Measurements from ENCODE around the gene CDK5RAP1.

The CDK5RAP1 gene

DNA sequence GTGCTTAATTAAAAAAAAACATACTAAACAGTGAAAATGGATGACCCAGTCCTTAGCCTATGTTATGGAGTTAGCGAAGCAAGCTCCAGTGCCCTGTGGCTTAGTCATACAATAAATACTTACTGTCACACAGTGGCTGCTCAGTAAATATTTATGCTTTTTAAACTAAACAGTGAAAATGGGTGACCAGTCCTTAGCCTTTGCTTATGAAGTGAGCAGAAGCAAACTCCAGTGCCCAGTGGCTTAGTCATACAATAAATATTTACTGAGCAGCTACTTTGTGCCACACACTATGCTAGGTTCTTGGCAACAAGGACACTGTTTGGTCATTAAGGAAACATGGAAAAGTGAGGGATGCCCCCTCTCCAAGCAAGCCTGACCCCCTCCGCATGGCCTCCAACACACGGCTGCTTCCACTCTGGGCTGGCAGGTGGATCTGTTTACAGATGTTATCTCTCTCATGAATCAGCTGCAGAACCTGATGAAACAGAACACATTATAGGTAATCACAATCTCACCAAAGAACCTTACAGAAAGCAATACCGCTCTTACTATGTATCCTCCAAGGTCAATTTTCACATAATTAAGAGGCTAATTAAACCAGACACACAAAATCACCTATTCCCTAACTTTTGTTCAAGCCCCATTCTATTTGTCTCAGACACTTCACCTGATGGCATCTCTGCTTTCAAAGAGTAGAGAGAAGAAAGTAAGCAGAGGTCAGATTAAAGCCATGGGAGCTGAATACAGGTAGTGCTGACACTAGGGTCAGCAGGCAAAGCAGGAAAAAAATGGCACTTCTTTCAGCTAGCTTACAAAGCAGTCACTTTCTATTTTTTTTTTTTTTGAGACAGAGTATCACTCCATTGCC, 27.3 kb downstream of the CDK5RAP1 start:
- peak; percentile 30 for DNase-seq

DNA sequence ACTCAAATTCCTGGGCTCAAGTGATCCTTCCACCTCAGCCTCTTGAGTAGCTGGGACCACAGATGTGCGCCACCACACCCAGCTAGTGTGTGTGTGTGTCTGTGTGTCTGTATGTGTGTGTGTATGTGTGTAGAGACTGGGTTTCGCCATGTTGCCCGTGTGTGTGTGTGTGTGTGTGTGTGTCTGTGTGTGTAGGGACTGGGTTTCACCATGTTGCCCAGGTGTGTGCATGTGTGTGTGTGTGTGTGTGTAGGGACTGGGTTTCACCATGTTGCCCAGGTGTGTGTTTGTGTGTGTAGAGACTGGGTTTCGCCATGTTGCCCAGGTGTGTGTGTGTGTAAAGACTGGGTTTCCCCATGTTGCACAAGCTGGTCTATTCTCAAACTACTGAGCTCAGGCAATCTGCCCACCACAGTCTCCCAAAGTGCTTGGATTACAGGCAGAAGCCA, 28.3 kb downstream of the CDK5RAP1 start:
- no peak for DNase-seq

DNA sequence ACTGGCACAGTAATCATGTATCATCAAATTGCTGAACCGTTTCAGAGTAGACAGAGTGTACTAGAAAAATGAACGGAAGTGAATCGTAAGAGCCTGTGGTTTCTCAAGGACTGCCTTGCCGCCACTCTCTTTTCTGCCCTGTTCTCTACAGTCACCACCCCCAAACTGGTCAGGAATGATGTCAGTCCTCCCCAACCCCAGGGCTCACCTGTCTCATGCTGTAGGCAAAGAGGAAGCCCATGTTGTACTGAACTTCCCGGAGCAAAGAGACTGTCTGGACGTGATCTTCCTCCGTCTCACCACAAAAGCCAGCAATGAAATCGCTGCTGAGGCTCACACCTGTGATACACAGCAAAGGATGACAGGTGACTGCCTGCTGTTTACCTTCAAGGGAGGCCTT, 31.0 kb downstream of the CDK5RAP1 start:
- DNase-seq = no peak

DNA sequence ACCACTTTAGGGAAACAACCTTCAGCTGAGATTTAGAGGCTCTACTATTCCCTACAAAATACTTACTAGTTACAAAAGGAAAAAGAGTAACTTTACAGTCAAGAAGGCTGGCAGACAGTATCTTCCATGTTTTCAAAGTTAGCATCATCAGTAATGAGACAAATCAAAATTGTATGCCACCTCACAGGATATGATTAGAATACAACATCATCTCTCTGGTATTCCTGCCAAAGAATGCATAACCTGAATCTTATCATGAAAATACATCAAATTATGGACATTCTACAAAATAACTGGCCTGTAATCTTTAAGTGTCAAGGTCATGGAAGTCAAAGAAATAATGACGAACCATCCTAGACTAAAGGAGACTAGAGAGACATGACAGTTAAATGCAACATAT, 38.4 kb downstream of the CDK5RAP1 start:
- no peak for DNase-seq

DNA sequence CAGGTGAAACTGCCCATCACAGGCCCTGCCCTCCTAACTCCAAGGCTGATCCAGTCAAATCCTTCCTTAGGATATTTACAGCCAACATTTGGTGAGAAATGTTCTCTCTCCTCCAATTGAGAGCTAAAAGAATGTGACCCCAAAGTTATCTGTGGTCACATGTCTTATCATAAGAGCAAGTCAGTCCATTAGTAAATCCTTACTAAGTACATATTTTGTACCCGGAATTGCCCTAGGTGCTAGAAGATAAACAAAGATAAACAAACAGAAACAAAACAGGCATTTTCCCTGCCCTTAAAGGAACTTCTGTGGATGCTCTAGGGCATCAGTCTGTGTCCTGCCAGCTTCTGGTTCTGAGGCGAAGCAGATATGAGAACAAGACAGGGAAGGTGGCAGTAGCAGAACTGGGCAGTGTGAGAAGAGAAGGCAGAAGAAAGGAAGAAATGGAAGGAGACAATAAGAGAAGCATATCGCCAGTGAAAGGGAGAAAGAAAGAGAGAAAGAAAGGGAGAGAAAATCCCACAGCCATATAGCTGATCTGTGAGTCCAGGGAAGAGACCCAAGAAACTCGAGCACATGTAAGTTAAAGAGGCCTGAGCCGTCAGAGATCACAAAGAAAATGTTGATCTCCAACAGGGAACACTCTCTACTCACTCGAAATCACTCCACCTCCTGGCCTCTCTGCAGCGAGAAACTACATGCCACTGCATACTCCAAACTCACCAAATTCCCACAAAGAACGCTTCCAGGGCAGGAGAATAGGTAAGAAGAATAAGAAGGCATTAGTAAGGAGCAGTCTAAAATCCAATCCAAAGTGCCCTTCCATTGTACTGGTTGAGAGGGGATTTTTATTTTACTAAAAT, 41.7 kb downstream of the CDK5RAP1 start:
- no peak for DNase-seq

DNA sequence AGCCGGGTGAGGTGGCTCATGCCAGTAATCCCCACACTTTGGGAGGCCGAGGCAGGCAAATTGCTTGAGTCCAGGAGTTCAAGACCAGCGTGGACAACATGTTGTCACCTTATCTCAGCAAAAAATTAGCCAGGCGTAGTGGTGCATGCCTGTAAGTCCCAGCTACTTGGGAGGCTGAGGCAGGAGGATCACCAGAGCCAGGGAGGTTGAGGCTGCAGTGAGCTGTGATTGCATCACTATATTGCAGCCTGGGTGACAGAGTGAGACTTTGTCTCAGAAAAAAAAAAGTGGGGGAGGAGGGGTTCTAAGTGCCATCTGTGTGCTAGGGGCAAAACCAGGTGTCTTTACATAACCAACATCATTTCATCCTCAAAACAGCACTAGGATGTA, 48.3 kb downstream of the CDK5RAP1 start:
- no peak for DNase-seq

DNA sequence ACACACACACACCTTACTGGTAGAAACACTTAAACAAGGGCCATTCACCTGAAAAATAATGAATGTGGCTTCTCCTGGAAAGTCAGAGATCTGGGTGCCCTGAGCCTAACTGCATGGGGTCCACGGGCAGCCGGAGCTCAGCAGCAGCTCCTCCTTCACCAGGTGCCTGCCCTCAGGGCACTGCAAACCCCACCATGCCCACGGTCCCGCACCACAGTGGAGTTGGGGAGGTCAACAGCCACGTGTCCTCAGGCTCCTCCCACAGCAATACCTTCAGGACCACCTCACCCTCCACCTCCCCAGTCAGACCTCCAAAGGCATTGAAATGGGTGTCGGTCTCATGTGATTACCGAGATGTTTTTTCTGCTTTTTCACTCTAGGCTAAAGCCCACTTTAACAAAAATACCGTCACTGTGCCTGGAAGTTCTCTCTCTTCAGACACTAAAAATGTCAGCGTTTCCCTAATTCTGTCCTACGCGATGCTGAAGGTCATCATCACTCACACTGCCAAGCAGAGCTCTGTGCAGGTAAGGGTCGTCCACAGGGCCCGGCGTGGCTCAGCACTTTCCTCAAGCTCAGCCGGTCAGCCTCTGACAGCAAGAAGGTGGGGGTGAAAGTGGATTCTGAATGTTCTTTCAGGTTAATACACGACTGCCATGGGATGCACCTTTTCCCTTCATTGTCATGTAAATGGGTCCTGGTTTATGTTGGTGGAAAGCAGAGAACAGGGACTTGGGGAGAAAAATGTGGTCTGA, 48.9 kb downstream of the CDK5RAP1 start:
- no peak for DNase-seq

DNA sequence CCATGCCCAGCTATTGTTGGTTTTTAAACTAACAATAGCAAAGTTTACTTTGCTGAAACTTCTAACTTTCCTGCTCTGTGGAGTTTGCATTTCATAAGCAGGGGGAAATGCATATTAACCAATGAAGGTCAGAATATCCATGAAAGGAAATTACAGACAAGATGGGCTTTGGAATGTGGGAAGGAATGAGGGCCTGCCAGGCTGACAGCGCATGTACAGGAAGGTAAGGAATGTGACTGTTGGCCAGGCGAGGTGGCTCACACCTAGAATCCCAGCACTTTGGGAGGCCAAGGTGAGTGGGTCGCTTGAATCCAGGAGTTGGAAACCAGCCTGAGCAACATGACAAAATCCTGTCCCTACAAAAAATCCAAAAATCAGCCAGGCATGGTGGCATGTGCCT, 49.6 kb downstream of the CDK5RAP1 start:
- DNase-seq = peak; percentile 25

DNA sequence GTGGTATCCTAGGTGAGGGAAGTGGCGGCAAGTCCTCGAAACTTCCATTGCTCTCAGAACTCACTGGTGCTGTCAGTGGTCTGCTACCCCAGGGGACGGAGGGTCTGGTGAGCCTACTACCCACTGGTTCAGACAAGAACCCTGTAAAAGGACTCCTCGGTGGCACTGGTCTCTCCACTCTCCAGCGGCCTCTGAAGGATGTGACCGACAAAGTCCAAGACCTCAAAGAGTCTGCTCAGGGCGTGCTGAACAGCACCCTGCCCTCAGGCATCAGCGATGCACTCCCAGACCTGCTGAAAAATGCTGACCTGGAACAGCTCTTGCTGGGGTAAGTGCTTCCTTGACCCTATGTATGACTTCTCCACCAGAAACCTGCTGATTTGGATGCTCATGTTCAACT, 51.8 kb downstream of the CDK5RAP1 start:
- no peak for DNase-seq

DNA sequence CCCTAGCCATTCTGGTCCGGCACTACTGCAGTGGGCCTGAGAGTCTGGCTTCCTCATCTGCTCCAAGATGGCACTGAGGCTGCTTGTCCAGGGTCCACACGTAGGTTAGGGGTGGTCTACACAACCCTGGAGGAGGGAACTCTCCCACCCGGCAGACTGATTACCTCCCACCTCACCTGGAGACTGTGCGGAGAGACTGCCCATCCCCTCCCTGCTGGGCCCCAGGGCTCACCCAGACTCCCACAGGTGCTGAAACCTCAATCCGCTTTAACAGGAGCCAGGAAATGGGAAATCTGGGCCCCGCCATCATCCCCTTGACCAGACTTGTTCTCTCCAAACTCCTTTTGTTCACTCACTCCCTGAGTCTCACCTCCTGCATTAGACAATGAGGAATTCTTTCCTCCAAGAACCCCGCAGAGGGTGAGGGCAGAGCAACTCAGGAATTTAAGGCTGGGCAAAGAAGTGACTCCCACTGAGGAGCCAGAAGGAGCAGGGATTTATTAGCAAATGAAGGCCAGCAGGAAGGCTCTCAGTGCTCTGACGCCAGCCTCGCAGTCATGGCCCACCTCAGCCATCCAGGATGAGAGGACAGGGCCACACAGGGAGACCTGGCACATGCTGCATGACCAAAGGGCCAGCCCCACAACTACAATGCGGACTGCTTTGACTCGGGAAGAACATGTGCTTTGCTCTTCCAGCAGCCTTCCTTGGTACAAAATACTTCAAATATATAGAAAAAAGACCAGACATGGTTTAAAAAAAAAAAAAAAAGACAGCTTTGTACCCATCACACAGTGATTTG, 53.0 kb downstream of the CDK5RAP1 start:
- DNase-seq = no peak

DNA sequence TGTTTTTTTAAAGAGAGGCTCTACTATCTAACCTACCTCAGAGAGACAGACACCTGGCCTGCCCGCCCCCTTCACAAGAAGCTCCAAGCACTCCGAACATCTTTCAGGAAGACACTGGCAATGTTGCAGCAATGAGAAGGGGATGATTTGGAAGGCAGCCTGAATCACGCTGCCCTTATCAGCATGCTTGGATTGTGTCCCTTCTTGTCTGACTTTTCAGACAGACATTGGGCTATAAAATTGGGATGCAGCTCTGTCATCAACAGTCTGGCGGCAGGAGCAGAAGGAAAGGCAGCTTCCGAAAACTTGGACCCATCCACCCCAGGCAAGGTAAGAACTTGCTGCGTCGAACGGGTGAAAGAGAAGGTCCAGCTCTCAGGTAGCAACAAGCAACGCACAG, 56.0 kb downstream of the CDK5RAP1 start:
- DNase-seq = no peak

DNA sequence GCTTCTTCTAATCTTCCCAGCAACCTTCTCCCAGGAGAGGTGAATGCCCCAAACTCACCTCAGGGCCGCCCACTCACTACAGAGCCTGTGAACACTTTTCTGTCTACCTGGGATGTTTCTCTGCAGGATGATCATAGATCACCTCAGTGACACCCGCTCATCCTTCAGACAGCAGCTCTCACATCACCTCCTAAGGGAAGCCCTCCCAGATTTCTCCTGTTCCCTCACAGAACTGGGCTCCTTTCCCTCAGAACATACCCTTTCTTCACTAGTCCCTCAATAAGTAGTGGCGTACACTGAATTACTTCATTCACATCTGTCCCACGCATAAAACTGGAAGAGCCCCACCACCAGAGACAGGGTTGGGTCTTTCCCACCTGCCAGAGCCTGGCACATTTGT, 57.8 kb downstream of the CDK5RAP1 start:
- DNase-seq = no peak

DNA sequence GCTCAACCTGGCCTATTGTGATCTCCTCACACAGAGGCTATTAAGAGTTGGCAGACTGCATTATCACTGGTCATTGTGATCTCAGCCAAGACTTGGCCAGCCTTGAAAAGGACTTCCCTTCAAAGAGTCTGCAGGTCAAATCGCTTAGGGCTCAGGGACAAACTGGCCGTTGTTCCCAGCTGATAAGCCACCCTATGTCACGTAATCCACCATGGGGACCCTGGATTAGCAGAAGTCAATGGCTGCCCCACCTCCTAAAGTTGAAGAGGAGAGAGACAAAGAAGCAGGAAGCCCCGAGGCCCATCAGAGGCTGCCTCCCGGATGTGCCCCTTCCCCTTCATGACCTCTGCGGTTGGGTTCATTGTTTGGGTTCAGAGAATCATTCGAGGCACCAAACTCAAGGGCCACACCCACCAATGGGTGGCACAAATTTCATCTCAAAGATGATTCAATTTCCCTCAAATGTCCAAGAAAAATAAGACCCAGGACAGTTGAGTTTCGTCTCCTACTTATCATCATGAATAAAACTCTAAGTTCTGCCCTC, 61.7 kb downstream of the CDK5RAP1 start:
- no peak for DNase-seq

DNA sequence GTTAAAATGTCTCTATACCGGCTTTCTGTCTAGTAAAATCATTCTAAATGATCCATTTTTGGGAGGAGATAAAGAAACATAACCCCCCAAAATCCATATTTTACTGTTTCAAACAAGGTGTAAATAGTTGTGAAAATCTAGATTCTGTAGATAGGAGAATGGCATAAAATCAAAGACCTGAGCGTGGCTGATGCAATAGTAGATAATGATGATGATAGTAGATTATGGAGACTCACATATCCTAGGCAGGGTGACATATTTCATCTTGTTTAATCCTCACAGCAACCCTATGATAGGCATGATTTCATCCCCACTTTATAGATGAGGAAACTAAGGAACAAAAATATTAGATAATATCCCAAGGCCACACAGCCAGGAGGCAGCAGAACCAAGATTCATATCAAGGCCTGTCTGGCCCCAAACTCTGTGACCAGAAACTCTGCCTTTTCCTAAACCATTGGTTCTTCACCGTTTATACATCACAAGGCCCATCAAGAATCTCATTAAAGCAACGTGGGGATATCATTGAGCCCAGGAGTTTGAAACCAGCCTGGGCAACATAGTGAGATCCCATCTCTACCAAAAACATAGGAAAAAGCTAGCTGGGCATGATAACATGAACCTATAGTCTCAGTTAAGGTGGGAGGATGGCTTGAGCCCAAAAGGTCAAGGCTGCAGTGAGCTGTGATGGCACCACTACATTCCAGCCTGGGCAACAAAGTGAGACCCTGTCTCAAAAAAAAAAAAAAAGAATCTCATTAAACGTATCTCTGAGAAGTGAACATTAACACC, 62.7 kb downstream of the CDK5RAP1 start:
- DNase-seq = no peak

DNA sequence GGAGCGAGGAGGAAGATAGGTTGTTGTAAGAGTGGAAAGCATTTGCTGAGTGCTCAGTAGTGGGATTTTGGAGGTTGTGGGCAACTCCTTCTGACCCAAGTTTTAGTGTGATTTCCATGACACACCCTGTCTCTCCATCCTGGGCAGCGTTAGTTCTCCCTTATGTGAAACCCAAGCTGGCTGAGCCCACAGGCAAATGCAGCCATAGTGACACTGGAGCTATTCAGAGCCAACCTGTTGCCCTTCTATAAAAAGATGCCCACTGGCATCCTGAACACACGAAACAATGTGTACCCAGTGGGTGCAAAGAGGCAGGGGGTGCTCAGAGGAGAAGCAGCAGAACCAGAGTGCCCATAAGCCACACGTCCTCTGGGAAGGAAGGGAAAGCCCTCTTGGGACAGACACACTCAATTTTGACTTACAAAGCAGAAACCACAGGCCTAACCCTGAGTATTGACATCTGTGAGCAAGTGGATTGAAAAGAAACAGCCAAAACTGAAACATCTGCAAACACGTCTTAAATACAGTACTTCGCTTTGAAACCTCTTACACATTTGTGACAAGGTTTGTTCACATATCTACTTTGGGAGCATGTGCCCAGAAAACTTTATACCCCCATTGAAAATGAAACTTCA, 63.7 kb downstream of the CDK5RAP1 start:
- DNase-seq = no peak

DNA sequence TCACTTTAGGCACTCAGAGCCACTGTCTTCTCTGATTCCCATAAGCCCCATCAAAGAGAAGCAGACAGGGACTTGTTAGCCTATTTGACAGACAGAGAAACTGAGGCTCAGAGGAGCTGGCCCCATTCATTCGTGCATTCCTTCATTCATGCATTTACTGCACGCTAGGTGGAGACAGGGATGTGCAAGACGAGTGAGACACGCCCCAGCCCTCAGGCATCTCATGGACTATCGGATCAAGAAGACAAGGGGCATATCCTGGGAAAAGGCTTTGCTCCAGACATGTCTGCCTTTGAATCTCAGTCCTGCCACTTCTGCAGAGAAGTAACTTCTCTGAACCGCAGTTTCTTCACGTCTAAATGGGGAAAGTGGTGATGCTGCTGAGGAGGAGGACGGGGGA, 64.2 kb downstream of the CDK5RAP1 start:
- no peak for DNase-seq

DNA sequence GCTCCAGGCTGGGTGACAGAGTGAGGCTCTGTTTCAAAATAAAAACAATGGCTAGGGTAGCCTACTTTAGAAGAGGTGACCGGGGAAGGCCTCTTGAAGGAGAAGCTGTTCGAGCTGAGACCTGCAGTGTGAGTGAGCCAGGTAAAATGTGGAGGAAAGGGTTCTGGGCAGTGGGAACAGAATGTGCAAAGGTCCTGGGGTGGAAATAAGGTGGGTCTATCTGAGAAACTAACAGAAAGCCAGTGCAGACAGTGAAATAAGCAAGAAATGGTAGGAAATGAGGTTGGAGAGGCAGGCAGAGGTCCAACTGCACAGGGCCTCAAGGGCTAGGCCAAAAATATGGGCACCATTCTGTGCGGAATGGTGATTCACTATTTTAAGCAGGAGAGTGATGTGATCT, 64.9 kb downstream of the CDK5RAP1 start:
- DNase-seq = no peak

DNA sequence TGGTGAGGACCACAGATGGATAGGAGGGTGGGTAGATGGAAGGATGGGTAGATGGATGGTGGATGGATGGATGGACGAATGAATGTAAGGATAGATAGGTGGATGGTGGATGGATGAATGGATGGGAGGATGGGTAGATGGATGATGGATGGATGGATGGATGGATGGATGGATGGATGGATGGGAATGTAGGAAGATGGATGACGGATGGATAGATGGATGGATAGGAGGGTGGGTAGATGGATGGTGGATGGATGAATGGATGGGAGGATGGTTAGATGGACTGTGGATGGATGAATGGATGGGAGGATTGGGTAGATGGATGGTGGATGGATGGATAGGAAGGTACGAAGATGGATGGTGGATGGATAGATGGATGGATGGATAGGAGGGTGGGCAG, 67.2 kb downstream of the CDK5RAP1 start:
- DNase-seq = no peak

DNA sequence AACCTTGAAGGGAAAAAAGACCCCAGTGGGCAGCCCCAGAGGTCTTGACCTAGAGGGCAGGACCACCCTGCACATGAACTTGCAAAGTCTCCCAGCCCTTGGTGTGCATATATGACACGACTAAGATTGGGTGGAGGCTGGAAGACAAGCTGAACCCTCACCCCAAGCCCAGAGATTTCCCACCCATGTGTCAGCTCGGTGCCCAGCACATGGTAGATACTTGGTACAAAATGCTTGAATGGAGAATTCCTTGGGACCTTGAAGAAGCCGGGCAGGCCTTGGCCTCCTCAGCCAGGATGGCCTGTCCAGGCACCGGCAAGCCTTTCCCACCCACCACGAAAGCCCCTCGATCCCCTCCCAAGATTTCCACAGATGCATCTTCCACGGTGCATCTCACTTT, 67.7 kb downstream of the CDK5RAP1 start:
- DNase-seq = no peak

DNA sequence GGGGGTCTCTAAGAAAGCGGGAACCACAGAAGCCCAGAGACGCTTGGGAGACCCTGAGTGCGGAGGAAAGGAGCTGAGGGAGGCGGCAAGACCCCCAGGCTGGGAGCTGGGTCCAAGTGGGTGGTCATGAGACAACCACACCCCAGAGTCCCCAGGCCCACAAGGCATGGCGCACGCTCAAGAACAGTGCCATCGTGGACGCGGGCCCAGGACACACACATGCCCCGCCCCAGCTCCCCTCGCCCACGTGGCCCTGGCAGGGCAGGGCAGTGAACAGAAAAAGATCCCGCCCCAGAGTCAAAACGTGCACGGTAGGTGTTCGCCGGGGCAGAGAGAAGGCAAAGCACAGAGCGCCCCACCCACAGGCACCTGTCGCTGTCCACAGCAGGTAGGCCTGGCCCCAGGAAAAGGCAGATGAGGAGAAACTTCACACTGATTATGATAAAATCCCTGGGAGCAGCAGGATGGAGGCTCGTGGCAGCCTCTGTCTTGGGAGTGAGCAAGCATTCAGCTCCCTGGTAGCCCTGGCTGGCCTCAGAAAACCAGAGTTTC, 68.3 kb downstream of the CDK5RAP1 start:
- DNase-seq = no peak

Measured in fibroblast of skin of right quadriceps (primary cell).